Effector memory CD8-positive, alpha-beta T cell (primary cell): ENCODE measurements around the gene LYRM7.
A peak's percentile ranks its signal among the peaks of the same experiment; 100 is the strongest.
"Not testable (repeated sequence)": the region's sequence is repeated elsewhere in the genome, so short reads cannot be mapped to it uniquely, and the experiment has no call there.

ENCODE experiments used
- ATAC-seq: fragments of 150-1000 bp; cut with Tn5 transposase; replicated peaks from 2 replicates; pipeline ENCODE4 v1.10.0; 2021; ENCODE audit warnings: mild to moderate bottlenecking, moderate library complexity
- DNase-seq, 3 experiments: peaks; one replicate each; pipeline ENCODE4 v3.0.0; 2021
- H3K27ac Mint-ChIP-seq, 2 donors: one replicate each; pipeline ENCODE4 v1.8.0; 2022; ENCODE audit warnings: mild to moderate bottlenecking in 2 of 2, mixed read lengths in 2 of 2, moderate library complexity in 2 of 2
- H3K27me3 Mint-ChIP-seq, 2 donors: one replicate each; pipeline ENCODE4 v1.8.0; 2022; ENCODE audit warnings: mixed read lengths in 2 of 2
- H3K36me3 Mint-ChIP-seq: one replicate; pipeline ENCODE4 v1.8.0; 2022; ENCODE audit warnings: mild to moderate bottlenecking, moderate library complexity, mixed read lengths; ENCODE audit not compliant: insufficient read depth
- H3K4me1 Mint-ChIP-seq, 2 donors: one replicate each; pipeline ENCODE4 v1.8.0; 2022; ENCODE audit warnings: low read depth in 2 of 2, mixed read lengths in 2 of 2
- H3K4me3 Mint-ChIP-seq, 2 donors: one replicate each; pipeline ENCODE4 v1.8.0; 2022; ENCODE audit warnings: mild to moderate bottlenecking in 2 of 2, mixed read lengths in 2 of 2, moderate library complexity in 2 of 2
- H3K9me3 Mint-ChIP-seq, 2 donors: one replicate each; pipeline ENCODE4 v1.8.0; 2022; ENCODE audit warnings: mixed read lengths in 2 of 2
- total RNA-seq, 9 experiments: gene quantifications; one replicate each; lab custom pipeline; 2026; lab: John Stamatoyannopoulos, UW

The LYRM7 gene
- 14.1 to 50.5 (median 38.7) reads per million in 9 experiments for total RNA-seq

- Mint-ChIP-seq H3K4me1 (peaks cover 17 to 38% of the 10 kb centered on the region in 2 donors), H3K4me3 (peak within 1 kb of the TSS; percentile 92 to 95), H3K36me3 (peaks cover 9% of the 10 kb centered on the region), H3K27me3 (no peaks in the 10 kb centered on the region), H3K9me3 (no peaks in the 10 kb centered on the region), H3K27ac (peak within 1 kb of the TSS; percentile 95 to 97)
- peak; percentile 93 to 94 (median 93) for DNase-seq
- ATAC-seq, result peak; percentile 92
These were observed at the start of gene LYRM7 for GRCh38 chr5:131170540-131171275. TSS of gene LYRM7 (plus strand) at chr5:131170944. CDS start at chr5:131171021, 77 bp downstream.

DNA sequence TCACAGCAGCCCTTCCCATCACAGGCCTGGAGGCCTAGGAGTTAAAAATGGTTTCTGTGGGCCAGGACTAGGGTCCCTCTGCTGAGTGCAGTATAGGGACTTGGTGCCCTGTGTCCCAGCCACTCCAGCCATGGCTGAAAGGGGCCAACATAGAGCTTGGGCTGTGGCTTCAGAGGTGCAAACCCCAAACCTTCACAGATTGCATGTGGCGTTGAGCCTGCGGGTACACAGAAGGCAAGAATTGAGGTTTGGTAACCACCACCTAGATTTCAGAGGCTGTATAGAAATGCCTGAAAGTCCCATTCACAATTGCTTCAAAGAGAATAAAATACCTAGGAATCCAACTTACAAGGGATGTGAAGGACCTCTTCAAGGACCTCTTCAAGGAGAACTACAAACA lies 43.5 kb upstream of the LYRM7 start:
- H3K4me1 Mint-ChIP-seq, ATAC-seq, H3K27ac Mint-ChIP-seq, DNase-seq, H3K36me3 Mint-ChIP-seq, H3K4me3 Mint-ChIP-seq: not testable (repeated sequence)
- peaks cover 9 to 11% of the 10 kb centered on the region in 2 donors for H3K9me3 Mint-ChIP-seq
- H3K27me3 Mint-ChIP-seq, result peaks cover 16 to 21% of the 10 kb centered on the region in 2 donors

GRCh38 chr5:131129306-131129705 lies 41.4 kb upstream of the LYRM7 start:
- DNase-seq (no peak), ATAC-seq (no peak)
- Mint-ChIP-seq H3K4me1 (no peaks in the 10 kb centered on the region), H3K4me3 (no peak overlapping the region), H3K27me3 (peaks cover 10 to 21% of the 10 kb centered on the region in 2 donors), H3K27ac (no peak overlapping the region), H3K36me3 (no peaks in the 10 kb centered on the region), H3K9me3 (peaks cover 7 to 9% of the 10 kb centered on the region in 2 donors)

DNA sequence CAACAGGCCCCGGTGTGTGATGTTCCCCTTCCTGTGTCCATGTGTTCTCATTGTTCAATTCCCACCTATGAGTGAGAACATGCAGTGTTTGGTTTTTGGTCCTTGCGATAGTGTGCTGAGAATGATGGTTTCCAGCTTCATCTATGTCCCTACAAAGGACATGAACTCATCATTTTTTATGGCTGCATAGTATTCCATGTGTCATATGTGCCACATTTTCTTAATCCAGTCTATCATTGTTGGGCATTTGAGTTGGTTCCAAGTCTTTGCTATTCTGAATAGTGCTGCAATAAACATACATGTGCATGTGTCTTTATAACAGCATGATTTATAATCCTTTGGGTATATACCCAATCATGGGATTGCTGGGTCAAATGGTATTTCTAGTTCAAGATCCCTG lies 37.7 kb upstream of the LYRM7 start:
- not testable (repeated sequence) for H3K4me1 Mint-ChIP-seq, H3K4me3 Mint-ChIP-seq, ATAC-seq, DNase-seq, H3K36me3 Mint-ChIP-seq, H3K9me3 Mint-ChIP-seq, H3K27ac Mint-ChIP-seq
- peaks cover 0 to 23% of the 10 kb centered on the region in 2 donors for H3K27me3 Mint-ChIP-seq

GRCh38 chr5:131138406-131138805 lies 32.3 kb upstream of the LYRM7 start:
- H3K27me3 Mint-ChIP-seq, result peaks cover 11 to 34% of the 10 kb centered on the region in 2 donors
- H3K27ac Mint-ChIP-seq, DNase-seq, H3K4me1 Mint-ChIP-seq, H3K4me3 Mint-ChIP-seq, H3K36me3 Mint-ChIP-seq, ATAC-seq, H3K9me3 Mint-ChIP-seq: not testable (repeated sequence)

DNA sequence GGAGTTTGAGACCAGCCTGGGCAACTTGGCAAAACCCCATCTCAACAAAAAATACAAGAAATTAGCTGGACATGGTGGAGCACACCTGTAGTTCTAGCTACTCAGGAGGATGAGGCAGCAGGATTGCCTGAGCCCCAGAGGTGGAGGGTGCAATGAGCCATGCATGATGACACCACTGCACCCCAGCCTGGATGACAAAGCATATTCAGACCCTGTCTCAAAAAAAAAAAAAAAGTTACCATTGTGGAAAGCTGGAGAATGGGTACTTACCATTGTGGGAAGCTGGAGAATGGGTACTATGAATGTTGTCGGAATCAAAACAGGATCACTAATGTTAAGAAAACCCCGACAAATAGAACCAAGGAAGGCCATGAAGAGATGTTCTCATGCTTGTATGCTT lies 31.4 kb upstream of the LYRM7 start:
- no peak for DNase-seq

GRCh38 chr5:131142970-131143617 lies 27.6 kb upstream of the LYRM7 start:
- Mint-ChIP-seq H3K27ac (no peak overlapping the region), H3K27me3 (peaks cover 11% of the 10 kb centered on the region in 2 donors), H3K4me3 (no peak overlapping the region), H3K4me1 (no peaks in the 10 kb centered on the region), H3K36me3 (peaks cover 2% of the 10 kb centered on the region), H3K9me3 (no peaks in the 10 kb centered on the region)
- ATAC-seq (no peak), DNase-seq (no peak)

More for the DNA sequence above, 31.4 kb upstream of the LYRM7 start:
- no peak overlapping the region for H3K4me3 Mint-ChIP-seq
- peaks cover 11 to 34% of the 10 kb centered on the region in 2 donors for H3K27me3 Mint-ChIP-seq
- H3K9me3 Mint-ChIP-seq, result no peaks in the 10 kb centered on the region
- ATAC-seq, result no peak
- no peak overlapping the region for H3K27ac Mint-ChIP-seq
- H3K4me1 Mint-ChIP-seq, result no peaks in the 10 kb centered on the region
- no peaks in the 10 kb centered on the region for H3K36me3 Mint-ChIP-seq

- DNase-seq (no peak), ATAC-seq (no peak)
- H3K9me3 Mint-ChIP-seq, result no peaks in the 10 kb centered on the region
- no peak overlapping the region for H3K27ac Mint-ChIP-seq
- no peak overlapping the region for H3K4me3 Mint-ChIP-seq
- H3K36me3 Mint-ChIP-seq, result peaks cover 2% of the 10 kb centered on the region
- H3K27me3 Mint-ChIP-seq, result no peaks in the 10 kb centered on the region
- no peaks in the 10 kb centered on the region for H3K4me1 Mint-ChIP-seq
These were observed 23.5 kb upstream of the LYRM7 start for GRCh38 chr5:131147258-131147657.

DNA sequence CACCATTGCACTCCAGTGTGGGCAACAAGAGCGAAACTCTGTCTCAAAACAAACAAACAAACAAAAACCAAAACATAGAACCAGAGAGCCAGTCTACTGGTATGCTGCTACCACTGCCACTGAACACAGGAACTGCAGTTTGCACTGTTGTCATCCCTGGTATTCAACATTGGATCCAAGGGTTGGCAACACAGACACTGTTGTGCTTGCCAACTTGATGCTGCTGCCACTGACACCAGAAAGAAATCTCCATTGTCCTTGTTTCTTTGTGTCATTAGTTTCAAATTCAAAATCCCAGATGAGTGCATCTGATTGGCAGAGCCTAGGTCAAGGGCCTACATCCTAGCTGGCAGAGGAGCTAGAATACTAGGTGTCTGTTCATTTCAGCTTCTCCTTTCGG lies 21.9 kb upstream of the LYRM7 start:
- no peak overlapping the region for H3K4me3 Mint-ChIP-seq
- H3K4me1 Mint-ChIP-seq, result no peaks in the 10 kb centered on the region
- H3K27ac Mint-ChIP-seq, result no peak overlapping the region
- no peak for DNase-seq
- ATAC-seq, result no peak
- peaks cover 5% of the 10 kb centered on the region for H3K36me3 Mint-ChIP-seq
- H3K27me3 Mint-ChIP-seq, result no peaks in the 10 kb centered on the region
- H3K9me3 Mint-ChIP-seq, result no peaks in the 10 kb centered on the region

DNA sequence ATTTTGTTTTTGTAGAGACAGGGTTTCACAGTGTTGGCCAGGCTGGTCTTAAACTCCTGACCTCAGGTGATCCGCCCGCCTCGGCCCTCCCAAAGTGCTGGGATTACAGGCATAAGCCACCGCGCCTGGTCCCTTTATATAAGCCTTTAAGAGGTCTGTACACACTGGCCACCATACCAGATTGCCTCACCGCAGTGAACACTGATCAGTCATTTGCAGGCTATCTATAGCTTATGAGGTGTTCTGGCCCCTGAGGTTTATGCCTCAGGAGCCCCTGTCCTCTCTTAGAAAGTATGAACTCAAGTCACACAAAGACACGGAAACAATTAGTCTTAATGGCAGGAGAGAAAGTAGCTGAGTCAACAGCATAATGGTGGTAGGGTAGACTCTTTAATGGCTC lies 20.3 kb upstream of the LYRM7 start:
- Mint-ChIP-seq H3K9me3 (no peaks in the 10 kb centered on the region), H3K4me1 (no peaks in the 10 kb centered on the region), H3K27me3 (no peaks in the 10 kb centered on the region), H3K36me3 (peaks cover 9% of the 10 kb centered on the region), H3K4me3 (no peak overlapping the region), H3K27ac (no peak overlapping the region)
- ATAC-seq (no peak), DNase-seq (no peak)

GRCh38 chr5:131151216-131151615 lies 19.5 kb upstream of the LYRM7 start:
- H3K36me3 Mint-ChIP-seq, result peaks cover 9% of the 10 kb centered on the region
- no peaks in the 10 kb centered on the region for H3K27me3 Mint-ChIP-seq
- ATAC-seq, result no peak
- H3K9me3 Mint-ChIP-seq, result no peaks in the 10 kb centered on the region
- H3K4me3 Mint-ChIP-seq, result no peak overlapping the region
- no peak for DNase-seq
- no peak overlapping the region for H3K27ac Mint-ChIP-seq
- H3K4me1 Mint-ChIP-seq, result no peaks in the 10 kb centered on the region

- DNase-seq (no peak), ATAC-seq (no peak)
- H3K9me3 Mint-ChIP-seq, result no peaks in the 10 kb centered on the region
- H3K4me3 Mint-ChIP-seq, result no peak overlapping the region
- peaks cover 5 to 20% of the 10 kb centered on the region in 2 donors for H3K4me1 Mint-ChIP-seq
- peak overlapping the region in 1 of 2 donors; percentile 62 for H3K27ac Mint-ChIP-seq
- H3K27me3 Mint-ChIP-seq, result no peaks in the 10 kb centered on the region
- peaks cover 47% of the 10 kb centered on the region for H3K36me3 Mint-ChIP-seq
These were observed 14.4 kb upstream of the LYRM7 start for GRCh38 chr5:131156385-131156784.

GRCh38 chr5:131156957-131157356 lies 13.8 kb upstream of the LYRM7 start:
- DNase-seq, result no peak
- Mint-ChIP-seq H3K4me1 (peaks cover 6 to 21% of the 10 kb centered on the region in 2 donors), H3K27me3 (no peaks in the 10 kb centered on the region), H3K4me3 (no peak overlapping the region), H3K27ac (peak overlapping the region in 1 of 2 donors; percentile 62), H3K9me3 (no peaks in the 10 kb centered on the region), H3K36me3 (peaks cover 52% of the 10 kb centered on the region)
- no peak for ATAC-seq

DNA sequence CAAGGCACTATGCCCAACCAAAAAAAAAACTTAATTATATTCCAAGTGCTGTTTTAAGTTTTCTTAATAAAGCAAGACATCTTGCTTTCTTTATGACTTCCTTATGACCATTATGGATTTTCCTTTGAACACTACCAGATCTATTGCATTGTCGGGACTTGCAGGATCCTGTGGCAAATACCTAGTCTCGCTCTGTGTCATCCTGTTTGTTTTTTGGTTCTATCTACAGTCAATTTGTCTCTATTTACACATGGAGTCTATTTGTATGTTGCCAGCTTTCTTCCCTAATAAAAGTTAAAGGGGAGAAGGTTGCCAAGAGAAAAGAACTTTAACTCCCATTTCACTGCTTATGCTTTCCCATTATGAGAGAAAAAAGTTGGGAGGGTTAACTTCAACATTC lies 10.6 kb upstream of the LYRM7 start:
- peaks cover 18 to 37% of the 10 kb centered on the region in 2 donors for H3K4me1 Mint-ChIP-seq
- DNase-seq, result no peak
- H3K4me3 Mint-ChIP-seq, result peak overlapping the region in 1 of 2 donors; percentile 18
- H3K9me3 Mint-ChIP-seq, result no peaks in the 10 kb centered on the region
- ATAC-seq, result no peak
- no peaks in the 10 kb centered on the region for H3K27me3 Mint-ChIP-seq
- peaks cover 76% of the 10 kb centered on the region for H3K36me3 Mint-ChIP-seq
- peak overlapping the region in 1 of 2 donors; percentile 3 for H3K27ac Mint-ChIP-seq
